Astrocyte (in vitro differentiated cells and primary cell): Measurements from ENCODE around the gene GJD4. TPM values are rescaled to one million over a fixed set of nuclear protein-coding genes. Genes with fewer than 3 reads are reported as not detected.

Experiments
- DNase-seq: peaks from one replicate; pipeline ENCODE4 v3.0.0-alpha.2; 2010; ENCODE audit warnings: low read depth
- FAIRE-seq: peaks from 2 replicates; lab custom pipeline; 2011; peaks lifted over from hg19 to GRCh38; lab: Jason Lieb, UNC
- H2AFZ ChIP-seq: 2 replicates; pipeline ENCODE4 v1.6.0; 2012; ENCODE audit warnings: low read depth, low read length, inconsistent platforms
- H3K27ac ChIP-seq: 2 replicates; pipeline ENCODE4 v1.5.1; 2011; ENCODE audit warnings: low read depth, low read length, inconsistent platforms
- H3K27me3 ChIP-seq: 2 replicates; pipeline ENCODE4 v1.6.0; 2011; ENCODE audit warnings: low read length, inconsistent platforms; ENCODE audit not compliant: insufficient read depth
- H3K36me3 ChIP-seq: 2 replicates; pipeline ENCODE4 v1.5.1; 2011; ENCODE audit warnings: low read length, inconsistent platforms; ENCODE audit not compliant: insufficient read depth
- H3K4me1 ChIP-seq: 2 replicates; pipeline ENCODE4 v1.5.1; 2011; ENCODE audit warnings: low read length, inconsistent platforms; ENCODE audit not compliant: insufficient read depth
- H3K4me2 ChIP-seq: 2 replicates; pipeline ENCODE4 v1.6.0; 2012; ENCODE audit warnings: low read length, inconsistent platforms
- H3K4me3 ChIP-seq: 2 replicates; pipeline ENCODE4 v1.5.1; 2011; ENCODE audit warnings: low read depth, mild to moderate bottlenecking, low read length, inconsistent platforms; ENCODE audit not compliant: insufficient read depth
- H3K79me2 ChIP-seq: 2 replicates; pipeline ENCODE4 v1.6.0; 2012; ENCODE audit warnings: mild to moderate bottlenecking, low read length, inconsistent platforms; ENCODE audit not compliant: insufficient read depth
- H3K9ac ChIP-seq: 2 replicates; pipeline ENCODE4 v1.6.0; 2012; ENCODE audit warnings: mild to moderate bottlenecking, low read length, inconsistent platforms
- H3K9me3 ChIP-seq: 2 replicates; pipeline ENCODE4 v1.5.1; 2012; ENCODE audit warnings: low read depth, mild to moderate bottlenecking, low read length, inconsistent platforms; ENCODE audit not compliant: insufficient read depth
- H4K20me1 ChIP-seq: 2 replicates; pipeline ENCODE4 v1.6.0; 2012; ENCODE audit warnings: low read length, inconsistent platforms; ENCODE audit not compliant: insufficient read depth
- H3K27ac Mint-ChIP-seq: one replicate; pipeline ENCODE4 v1.8.0; 2021; ENCODE audit warnings: mild to moderate bottlenecking, mixed read lengths; ENCODE audit not compliant: unreplicated experiment
- H3K27me3 Mint-ChIP-seq: one replicate; pipeline ENCODE4 v1.8.0; 2021; ENCODE audit warnings: low read depth, mixed read lengths; ENCODE audit not compliant: unreplicated experiment
- H3K36me3 Mint-ChIP-seq: one replicate; pipeline ENCODE4 v1.8.0; 2021; ENCODE audit warnings: low read depth, mixed read lengths; ENCODE audit not compliant: unreplicated experiment
- H3K4me1 Mint-ChIP-seq: one replicate; pipeline ENCODE4 v1.8.0; 2021; ENCODE audit warnings: low read depth, mixed read lengths; ENCODE audit not compliant: unreplicated experiment
- H3K4me3 Mint-ChIP-seq: one replicate; pipeline ENCODE4 v1.8.0; 2021; ENCODE audit warnings: mild to moderate bottlenecking, moderate library complexity, mixed read lengths; ENCODE audit not compliant: unreplicated experiment
- H3K9me3 Mint-ChIP-seq: one replicate; pipeline ENCODE4 v1.8.0; 2021; ENCODE audit warnings: mild to moderate bottlenecking, mixed read lengths; ENCODE audit not compliant: unreplicated experiment
- CTCF ChIP-seq: IDR thresholded peaks from 2 replicates; pipeline ENCODE4 v1.5.1; 2011; ENCODE audit warnings: low read depth, mild to moderate bottlenecking, inconsistent platforms, low read length, moderate library complexity; ENCODE audit not compliant: insufficient read depth
- EZH2 ChIP-seq: IDR thresholded peaks from 2 replicates; pipeline ENCODE4 v1.6.1; 2012; ENCODE audit warnings: mild to moderate bottlenecking, low read length, inconsistent platforms; ENCODE audit not compliant: insufficient read depth
- total RNA-seq: library from RNA; stranded (reverse); gene quantifications from 2 replicates; pipeline ENCODE4 v1.2.1, GENCODE V29; 2021

GJD4 gene
- total RNA-seq, 1 donor from 2014 or later, result not detected

GRCh38 chr10:35594115-35595079, 10.7 kb upstream of the GJD4 start:
- Mint-ChIP-seq H3K9me3 (peaks cover 3% of the 10 kb centered on the region), H3K27me3 (peaks cover 15% of the 10 kb centered on the region), H3K4me1 (no peaks in the 10 kb centered on the region), H3K36me3 (no peaks in the 10 kb centered on the region), H3K27ac (no peak overlapping the region), H3K4me3 (no peak overlapping the region)
- Histone ChIP-seq H4K20me1 (no peaks in the 10 kb centered on the region), H3K9me3 (no peaks in the 10 kb centered on the region), H2AFZ (no peak overlapping the region), H3K27ac (no peak overlapping the region), H3K9ac (no peak overlapping the region), H3K4me1 (no peaks in the 10 kb centered on the region), H3K4me2 (no peak overlapping the region), H3K4me3 (no peak overlapping the region), H3K36me3 (no peaks in the 10 kb centered on the region), H3K27me3 (no peaks in the 10 kb centered on the region), H3K79me2 (no peaks in the 10 kb centered on the region)
- DNase-seq (no peak), FAIRE-seq (no peak)
- no peak for TF ChIP-seq CTCF

GRCh38 chr10:35595106-35595505, 10.0 kb upstream of the GJD4 start:
- no peak for DNase-seq
- H3K9me3 Mint-ChIP-seq, result peaks cover 3% of the 10 kb centered on the region
- Histone ChIP-seq H3K27me3 (no peaks in the 10 kb centered on the region), H4K20me1 (no peaks in the 10 kb centered on the region), H3K4me3 (no peak overlapping the region), H3K27ac (no peak overlapping the region), H3K9ac (no peak overlapping the region), H3K36me3 (no peaks in the 10 kb centered on the region), H3K4me1 (no peaks in the 10 kb centered on the region), H2AFZ (no peak overlapping the region), H3K4me2 (no peak overlapping the region), H3K9me3 (no peaks in the 10 kb centered on the region), H3K79me2 (no peaks in the 10 kb centered on the region)
- no peak for FAIRE-seq
- TF ChIP-seq EZH2, result no peak
- no peak for TF ChIP-seq CTCF
- no peak overlapping the region for H3K4me3 Mint-ChIP-seq
- no peaks in the 10 kb centered on the region for H3K36me3 Mint-ChIP-seq
- H3K4me1 Mint-ChIP-seq, result no peaks in the 10 kb centered on the region
- H3K27me3 Mint-ChIP-seq, result peaks cover 15% of the 10 kb centered on the region
- H3K27ac Mint-ChIP-seq, result no peak overlapping the region

GRCh38 chr10:35598379-35598778, 6.8 kb upstream of the GJD4 start:
- no peaks in the 10 kb centered on the region for H4K20me1 ChIP-seq
- TF ChIP-seq EZH2 (no peak), CTCF (peak; percentile 21)
- Mint-ChIP-seq H3K4me3 (no peak overlapping the region), H3K27me3 (peaks cover 17% of the 10 kb centered on the region), H3K36me3 (no peaks in the 10 kb centered on the region), H3K9me3 (peaks cover 5% of the 10 kb centered on the region), H3K4me1 (no peaks in the 10 kb centered on the region), H3K27ac (no peak overlapping the region)
- FAIRE-seq, result no peak
- no peak overlapping the region for H3K9ac ChIP-seq
- H3K4me2 ChIP-seq, result no peak overlapping the region
- no peak overlapping the region for H2AFZ ChIP-seq
- H3K36me3 ChIP-seq, result no peaks in the 10 kb centered on the region
- no peaks in the 10 kb centered on the region for H3K4me1 ChIP-seq
- no peak overlapping the region for H3K4me3 ChIP-seq
- no peak for DNase-seq
- no peaks in the 10 kb centered on the region for H3K9me3 ChIP-seq
- H3K27ac ChIP-seq, result no peak overlapping the region
- no peaks in the 10 kb centered on the region for H3K27me3 ChIP-seq
- H3K79me2 ChIP-seq, result no peaks in the 10 kb centered on the region
